GM21619 (cell line): ENCODE data around the gene MYO9B.

Experiments
- ATAC-seq: cut with Tn5 transposase; IDR thresholded peaks from one replicate; pipeline ENCODE4 v1.9.1; 2021; ENCODE audit not compliant: unreplicated experiment

MYO9B gene

DNA sequence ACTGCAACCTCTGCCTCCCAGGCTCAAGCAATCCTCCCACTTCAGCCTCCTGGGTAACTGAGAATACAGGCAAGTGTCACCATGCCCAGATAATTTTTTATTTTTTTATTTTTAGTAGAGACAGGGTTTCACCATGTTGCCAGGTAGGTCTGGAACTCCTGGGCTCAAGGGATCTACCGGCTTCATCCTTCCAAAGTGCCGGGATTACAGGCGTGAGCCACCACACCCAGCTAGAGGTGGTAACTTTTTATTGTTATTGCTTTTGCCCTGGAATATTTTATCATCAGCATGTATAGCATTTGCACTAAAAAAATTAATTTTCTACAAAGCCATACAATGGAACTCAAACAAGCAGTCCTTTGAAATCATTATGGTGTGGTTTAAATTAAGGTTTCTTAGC, 14.4 kb upstream of the MYO9B start:
- ATAC-seq = no peak

DNA sequence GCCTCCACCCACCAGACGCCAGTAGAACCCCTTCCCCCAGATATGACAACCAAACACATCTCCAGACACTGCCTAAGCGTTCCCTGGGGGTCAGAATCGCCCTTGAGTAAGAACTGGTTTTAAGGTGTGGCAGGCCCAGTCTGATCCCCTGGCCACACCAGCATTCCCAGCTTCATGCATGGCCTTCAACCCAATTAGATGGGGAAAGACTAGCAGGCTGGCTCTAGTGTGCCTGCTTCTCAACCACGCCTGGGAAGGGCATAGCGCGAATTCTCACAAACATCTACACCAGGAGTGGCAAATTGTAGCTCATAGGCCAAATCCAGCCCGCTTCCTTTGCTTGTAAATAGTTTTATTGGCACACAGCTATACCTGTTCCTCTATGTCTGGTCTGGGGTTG, 13.9 kb upstream of the MYO9B start:
- no peak for ATAC-seq

DNA sequence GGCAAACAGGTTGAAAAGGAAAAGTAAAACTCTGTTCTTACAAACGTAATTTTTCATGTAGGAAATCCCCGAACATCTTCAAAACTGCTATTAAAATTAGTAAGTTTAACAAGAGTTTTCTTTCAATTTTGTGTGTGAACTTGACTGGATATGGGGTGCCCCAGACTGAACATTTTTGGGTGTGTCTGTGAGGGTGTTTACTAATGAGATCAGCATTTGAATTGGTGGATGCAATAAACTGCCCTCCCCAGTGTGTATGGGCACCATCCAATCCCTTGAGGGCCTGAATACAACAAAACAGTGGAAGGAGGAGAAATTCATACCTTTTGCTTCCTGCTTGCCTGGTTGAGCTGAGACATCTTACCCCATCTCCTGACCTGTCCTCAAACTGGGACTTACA, 12.1 kb upstream of the MYO9B start:
- ATAC-seq = no peak

DNA sequence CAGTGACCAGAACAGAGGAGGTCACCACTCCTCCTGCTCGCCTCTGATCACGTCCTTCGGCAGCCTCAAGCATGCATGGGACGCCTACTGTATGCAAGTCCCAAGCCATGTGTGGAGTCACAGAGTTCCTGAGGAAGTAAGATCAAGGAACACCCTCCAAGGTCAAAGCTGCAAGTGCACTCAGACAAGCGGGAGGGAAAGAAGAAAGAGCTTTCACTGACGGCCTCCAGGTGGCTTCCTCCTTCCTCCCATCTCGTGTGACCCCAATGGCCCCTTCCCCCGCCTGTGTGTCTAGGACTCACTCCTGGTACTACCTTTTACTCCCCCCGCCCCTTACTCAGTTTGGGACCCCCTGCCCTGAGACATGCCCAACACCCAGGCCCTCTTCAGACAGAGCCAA, 6.4 kb upstream of the MYO9B start:
- no peak for ATAC-seq

DNA sequence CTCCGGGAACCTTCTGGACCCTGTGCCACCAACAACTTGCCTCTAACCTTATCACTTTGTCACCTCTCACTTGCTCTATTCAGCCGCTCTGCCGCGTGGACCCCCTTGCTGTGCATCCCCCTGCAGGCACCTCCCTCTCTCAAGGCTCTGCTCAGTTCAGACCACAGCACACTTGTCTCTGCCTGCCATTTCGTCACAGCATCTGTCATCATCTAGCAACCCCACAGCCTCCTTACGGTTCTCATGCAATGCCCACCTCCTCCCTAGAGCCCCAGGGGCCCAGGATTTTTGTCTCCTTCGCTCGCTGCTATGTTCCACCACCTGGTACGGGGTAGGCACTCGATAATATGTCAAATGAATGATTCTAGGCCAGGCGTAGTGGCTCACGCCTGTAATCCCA, 5.2 kb upstream of the MYO9B start:
- no peak for ATAC-seq

DNA sequence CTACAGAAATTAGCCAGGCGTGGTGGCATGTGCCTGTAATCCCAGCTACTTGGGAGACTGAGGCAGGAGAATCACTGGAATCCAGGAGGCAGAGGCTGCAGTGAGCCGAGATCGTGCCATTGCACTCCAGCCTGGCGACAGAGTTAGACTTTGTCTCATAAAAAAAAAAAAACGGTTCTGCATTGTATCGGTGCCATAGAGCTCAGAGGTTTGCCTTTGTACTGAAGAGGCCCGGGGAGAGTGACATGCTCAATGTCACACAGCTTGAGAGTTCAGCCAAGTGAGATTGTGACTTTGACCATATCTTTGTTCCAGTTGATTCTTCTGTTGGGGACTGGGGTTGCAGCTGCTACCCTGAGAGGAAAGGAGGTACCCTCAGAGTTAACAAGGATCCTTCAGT, 4.7 kb upstream of the MYO9B start:
- ATAC-seq = no peak

DNA sequence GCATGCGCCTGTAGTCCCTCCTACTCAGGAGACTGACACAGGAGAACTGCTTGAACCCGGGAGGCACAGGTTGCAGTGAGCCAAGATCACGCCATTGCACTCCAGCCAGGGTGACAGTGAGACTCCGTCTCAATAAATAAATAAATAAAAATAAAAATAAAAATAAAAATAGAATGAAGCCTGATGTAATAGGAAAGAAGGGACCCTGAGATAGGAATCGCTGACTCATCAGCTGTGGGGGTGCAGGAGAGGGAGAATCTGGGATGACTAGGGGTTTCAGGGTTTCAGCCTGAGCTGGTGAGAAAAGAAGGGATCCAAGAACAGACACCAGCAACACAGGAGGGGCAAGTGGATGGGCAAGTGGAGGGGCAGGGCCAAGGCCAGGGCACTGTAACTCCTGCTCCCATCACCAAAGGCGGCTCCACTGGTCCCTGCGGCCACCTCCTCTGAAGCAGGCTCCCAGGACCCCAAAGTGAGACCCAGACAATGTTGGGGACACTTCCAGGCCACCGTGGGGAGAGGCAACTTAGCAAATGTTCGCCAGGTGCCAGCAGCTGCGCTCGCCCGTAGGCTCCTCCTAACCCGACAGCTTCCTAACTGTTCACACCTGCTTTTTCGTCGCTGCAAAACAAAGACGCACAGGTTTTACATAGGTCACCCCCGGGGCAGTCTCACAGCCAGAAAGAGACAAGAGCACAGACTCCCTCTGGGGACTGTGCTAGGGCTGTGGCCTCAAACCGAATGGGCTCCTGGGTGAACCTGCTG, 1.5 kb upstream of the MYO9B start:
- no peak for ATAC-seq

DNA sequence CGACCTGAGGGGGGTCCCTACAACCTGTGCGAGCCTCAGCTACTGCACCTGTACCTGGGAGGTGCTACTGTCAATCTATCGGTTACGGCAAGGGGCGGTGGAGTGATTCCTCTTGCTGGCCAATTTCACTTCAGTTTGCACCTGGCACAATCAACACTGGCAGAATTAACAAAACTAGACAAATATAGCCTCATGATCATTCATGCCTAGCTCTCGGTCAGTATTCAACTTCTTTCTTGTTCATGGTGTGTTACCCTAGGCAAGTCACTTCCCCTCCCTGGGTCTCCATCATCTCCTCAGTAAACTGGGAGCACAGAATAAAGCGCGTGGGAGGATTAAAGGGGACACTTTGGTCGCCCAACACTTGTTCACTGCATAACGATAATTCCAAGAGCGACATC, 943 bp upstream of the MYO9B start:
- no peak for ATAC-seq

DNA sequence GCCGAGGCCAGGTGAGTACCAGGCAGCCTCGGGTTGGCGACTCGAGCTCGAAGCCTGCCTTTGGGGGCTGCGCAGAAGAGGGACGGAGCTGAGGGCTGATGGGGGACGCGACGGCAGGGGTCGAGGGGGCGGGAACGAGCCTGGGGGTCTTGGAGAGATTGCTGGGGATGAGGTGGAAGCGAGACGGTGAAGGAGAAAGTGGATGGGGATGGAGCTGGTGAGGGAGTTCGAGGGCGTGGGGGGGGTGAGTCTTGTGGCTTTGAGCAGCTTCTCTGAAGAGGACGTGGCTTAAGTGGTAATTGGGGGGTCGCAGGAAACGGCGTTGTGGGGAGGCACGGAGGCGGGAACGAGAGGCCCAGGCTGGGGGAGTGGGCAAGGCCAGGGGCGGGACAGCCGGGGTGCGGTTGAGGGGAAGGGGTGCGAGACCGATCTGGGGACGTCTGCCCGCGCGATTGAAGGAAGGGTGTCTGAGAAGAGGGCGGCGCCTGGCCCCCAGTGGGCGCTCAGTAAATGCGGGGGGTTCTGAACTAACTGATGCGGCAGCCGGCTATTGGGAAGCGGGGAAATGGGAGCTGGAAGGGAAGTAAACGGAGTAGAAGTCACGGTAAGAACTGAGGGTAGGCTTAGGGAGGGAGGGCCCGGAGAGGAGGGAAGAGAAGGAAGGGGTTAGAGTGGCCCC, 426 bp downstream of the MYO9B start:
- ATAC-seq = no peak

DNA sequence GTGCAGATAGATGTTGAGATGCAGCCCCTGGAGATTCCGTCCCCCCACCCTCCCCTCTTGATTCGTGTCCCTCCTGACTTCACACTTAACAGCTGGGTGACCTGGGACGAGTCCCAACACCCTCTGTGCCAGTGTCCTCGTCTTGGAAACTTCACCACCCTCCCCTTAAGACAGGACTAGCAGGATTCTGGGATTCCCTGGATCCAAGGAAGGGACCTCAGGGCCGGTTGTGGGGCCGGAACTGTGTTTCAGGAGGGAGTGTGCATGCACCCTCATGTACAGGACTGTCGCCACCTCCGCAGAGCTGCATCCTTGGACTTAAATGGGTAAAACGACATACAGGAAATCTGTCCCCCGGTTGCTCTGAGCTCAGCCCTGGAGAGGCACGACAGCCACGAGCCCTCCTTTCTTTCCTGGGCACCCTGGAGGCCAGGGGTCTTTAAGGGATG, 990 bp downstream of the MYO9B start:
- no peak for ATAC-seq

DNA sequence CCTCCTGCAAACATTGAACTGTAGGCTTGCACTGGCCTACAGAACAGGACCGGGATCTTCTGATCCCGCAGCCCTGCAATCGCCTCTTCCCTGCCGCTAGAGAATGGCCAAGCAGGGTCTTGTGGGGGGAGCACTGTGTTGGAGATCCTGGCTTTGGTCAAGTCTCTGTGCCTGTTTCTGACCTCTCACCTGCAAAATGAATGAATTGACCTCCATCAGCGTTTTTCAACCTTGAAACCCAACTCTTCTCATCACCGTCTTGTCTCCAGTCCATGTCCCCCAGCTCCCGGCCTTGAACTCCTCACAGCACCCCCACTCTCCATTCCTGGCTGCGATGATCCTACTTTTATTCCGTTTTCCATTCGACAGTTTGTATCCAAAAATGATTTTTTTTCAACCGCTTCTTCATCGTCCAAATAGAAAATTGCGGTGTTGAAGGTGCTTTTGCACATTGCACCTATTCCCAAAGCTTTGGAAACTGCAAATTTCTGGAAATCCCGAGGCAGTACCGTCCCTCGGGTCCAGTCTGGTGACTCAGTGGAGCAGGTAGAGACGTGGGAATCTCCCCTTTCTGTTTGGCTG, 2.0 kb downstream of the MYO9B start:
- ATAC-seq = no peak

DNA sequence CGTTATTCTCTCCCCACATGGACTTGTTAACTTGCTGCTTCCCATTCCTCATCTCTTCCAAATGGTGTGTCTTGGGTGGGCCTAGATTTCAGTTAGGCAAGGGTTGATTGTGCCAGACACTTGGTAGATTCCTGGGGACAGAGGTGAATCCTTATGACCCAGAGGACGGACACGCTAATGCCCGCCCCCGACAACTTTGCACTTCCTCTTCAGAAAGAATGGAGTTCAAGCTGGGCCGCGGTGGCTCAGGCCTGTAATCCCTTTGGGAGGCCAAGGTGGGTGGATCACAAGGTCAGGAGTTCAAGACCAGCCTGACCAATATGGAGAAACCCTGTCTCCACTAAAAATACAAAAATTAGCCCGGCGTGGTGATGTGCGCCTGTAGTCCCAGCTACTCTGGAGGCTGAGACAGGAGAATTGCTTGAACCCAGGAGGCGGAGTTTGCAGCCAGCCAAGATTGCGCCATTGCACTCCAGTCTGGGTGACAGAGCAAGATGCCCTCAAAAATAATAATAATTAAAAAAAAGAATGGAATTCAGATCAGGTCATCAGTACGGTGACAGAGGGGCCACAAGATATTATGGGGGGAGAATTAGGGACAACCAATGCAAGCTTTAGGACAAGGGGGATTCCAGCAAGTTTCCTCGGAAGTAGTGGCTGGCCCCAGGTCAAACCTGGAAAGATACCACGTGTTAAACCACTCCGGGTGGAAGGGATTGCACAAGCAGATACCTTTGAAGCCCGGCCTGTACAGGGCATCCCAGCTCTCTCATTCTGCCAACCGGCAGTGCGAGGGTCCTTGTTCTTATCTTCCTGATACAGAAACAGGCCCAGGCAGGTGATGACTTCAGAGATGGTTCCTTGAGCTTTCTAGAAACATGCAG, 2.7 kb downstream of the MYO9B start:
- no peak for ATAC-seq

DNA sequence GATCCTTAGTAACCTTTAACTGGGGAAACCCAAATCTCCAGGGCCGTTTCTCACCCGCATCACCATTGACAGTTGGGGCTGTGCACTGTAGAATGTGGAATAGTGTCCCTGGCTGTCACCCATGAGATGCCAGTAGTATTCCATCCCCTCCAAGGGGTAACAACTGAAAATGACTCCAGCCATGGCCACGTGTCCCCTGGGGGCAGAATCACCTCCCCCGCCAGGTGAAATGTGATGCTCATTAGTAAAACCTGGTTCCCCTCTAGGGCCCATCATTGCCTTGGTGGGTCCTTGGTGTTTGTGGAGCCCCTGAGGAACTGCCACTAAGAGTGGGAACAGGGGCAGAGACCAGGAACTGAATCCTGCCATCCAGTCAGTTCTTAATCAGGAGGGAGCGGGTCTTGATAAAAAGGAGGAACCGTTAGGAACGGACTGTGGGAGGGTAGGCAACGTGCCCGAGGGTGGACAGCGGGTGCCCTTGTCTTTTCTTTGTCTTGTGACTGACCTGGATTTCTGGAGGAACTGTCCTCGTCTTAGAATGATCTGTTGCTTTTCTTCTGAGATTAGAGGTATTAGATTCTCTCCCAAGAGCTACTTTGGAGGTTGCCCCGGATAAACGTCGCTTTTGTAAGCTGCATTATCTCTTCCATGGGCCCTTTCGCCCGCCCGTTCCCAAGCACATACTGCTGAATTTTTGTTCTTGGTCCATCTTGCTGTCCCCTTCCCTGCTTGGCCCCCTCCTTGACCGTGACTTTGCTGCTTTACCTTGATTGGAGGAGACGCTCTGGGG, 3.5 kb downstream of the MYO9B start:
- ATAC-seq = no peak

DNA sequence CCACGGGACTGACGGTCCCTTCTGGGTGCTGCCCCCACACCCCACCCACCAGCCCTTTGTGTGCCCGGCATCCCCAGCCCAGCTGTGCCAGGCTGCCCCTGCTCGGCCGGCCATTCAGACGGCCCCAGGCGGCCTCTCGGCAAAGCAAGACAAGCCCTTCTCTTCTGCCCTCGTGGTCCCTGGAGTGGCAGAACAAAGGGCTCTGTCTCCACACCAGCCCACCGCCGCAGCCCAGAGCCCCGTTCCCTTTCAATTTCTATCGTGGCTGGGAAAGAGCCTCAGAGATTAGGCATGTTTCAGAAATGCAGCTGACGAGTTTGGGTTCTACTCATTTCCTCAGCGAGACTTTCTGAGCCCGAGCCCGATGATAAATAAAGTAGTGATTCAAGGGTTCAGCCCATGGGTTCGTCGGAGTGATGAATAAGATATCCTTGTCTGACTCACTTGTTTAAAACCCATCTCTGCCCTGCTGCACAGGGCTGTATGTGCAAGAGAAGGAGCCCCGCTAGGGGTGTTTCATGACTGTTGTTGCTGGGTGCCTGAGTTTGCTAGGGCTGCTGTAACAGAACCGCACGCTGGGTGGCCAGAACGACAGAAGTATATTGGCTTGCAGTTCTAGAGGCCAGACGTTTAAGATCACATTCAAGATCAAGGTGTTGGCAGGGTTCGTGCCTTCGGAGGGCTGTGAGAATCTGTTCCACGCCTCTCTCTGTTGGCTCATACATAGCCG, 4.3 kb downstream of the MYO9B start:
- peak; percentile 38 for ATAC-seq

DNA sequence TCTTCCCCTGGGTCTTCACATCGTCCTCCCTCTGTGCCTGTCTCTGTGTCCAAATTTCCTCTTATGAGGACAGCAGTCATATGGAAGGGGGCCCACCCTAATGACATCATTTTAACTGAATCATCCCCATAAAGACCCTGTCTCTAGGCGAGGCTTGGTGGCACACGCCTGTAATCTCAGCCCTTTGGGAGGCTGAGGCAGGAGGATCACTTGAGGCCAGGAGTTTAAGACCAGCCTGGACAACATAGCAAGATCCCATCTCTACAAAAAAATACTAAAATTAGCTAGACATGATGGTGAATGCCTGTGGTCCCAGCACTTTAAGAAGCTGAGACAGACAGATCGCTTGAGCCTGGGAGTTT, 4.8 kb downstream of the MYO9B start:
- no peak for ATAC-seq

DNA sequence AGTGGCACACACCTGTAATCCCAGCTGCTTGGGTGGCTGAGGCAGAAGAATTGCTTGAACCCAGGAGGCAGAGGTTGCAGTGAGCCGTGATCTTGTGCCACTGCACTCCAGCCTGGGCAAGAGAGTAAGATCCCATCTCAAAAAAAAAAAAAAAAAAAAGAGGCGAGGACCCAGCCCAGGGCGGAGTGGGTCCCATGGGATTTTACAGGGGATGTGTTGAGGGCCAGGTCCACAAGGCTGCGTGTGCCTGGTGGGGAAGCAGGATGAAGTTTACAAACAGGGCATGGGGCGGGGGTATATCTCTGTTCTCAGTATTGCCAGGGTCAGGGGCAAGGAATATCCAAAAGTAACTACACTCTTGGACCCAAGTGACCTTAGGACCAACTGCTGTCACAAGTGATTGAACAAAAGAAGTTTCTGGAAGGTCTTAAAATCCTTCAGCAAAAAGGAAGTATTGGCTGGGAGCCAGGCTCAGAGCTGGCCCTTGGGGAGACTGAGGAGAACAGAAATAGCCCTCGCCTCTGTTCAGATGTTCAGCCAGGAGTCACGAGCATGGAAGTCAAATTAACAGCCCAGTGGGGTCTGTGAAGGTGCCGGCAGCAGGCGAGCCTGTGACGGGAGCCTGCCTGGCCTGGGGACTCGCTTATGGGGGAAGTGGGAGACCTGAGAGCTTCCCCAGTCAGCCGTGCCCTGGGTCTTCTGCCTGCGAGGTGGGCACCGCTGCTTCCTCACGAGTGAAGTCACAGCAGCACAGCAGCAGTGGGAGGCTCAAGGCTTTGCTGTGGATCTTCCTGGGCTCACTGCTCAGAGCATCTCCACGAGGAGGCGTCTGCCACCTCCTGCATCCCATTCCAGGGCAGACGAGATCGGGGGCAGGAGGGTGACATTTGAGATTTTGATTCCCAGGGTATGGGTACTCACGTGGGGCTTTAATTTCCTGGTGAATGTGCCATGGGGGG, 6.4 kb downstream of the MYO9B start:
- ATAC-seq = no peak

DNA sequence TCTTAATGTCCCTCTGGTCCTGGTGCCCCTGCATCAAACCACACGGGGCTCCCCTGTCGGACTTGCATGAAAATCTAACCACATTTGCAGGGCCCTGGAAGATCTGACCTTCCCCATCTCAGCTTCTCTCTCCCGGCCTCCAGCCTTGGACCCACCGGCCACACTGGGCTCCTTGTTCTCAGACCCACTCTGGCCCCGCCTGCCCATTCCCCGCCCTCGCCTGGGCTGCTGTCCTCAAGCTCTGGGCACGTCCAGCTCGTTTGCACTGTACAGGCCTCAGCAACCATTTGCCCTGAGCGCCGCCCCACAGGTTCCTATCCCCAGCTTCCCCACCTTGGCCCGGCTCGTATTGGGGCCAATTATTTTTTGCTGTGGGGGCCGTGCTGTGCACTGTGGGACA, 10.5 kb downstream of the MYO9B start:
- no peak for ATAC-seq

DNA sequence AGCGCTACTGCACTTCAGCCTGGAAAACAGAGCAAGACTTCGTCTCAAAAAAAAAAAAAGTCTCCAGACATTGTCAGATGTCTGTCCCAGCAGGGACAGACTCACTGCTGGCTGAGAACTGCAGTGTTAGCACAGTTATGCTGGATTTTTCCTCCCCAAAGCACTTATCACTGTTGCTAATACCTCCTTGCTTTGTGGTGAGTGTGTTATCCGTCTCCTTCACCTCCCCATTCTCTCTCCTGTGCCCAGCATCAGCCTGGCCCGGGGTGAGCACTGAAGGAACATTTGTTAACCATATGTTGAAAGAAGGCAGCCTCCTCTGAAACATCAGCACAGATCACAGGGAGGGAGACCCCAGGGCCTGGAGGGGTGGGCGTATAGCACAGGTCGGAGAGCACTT, 11.3 kb downstream of the MYO9B start:
- ATAC-seq = no peak

DNA sequence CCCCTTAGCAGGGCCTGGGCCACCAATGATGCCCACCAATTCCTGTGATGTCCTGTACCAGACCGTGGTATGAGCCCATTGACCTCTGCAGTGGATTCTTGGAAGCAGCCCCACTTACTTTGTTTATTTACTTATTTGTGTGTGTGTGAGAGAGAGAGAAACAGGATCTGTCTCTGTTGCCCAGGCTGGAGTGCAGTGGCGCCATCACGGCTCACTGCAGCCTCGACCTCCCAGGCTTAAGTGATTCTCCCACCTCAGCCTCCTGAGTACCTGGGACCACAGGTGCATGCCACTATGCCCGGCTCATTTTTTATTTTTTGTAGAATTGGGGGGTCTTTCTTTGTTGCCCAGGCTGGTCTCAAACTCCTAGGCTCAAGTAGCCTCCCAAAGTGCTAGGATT, 13.0 kb downstream of the MYO9B start:
- ATAC-seq = no peak
